HG02642 (cell line): ENCODE data around the gene AOC1.
A peak's percentile ranks its signal among the peaks of the same experiment; 100 is the strongest.
"Not testable (repeated sequence)": the region's sequence is repeated elsewhere in the genome, so short reads cannot be mapped to it uniquely, and the experiment has no call there.

Experiments used
- ATAC-seq: cut with Tn5 transposase; IDR thresholded peaks from one replicate; pipeline ENCODE4 v1.9.1; 2021; ENCODE audit warnings: mild to moderate bottlenecking; ENCODE audit not compliant: unreplicated experiment, poor library complexity

AOC1 gene

GRCh38 chr7:150890853-150891584, 38.7 kb downstream of the AOC1 start:
- ATAC-seq, result no peak

- ATAC-seq, result no peak
Observed at GRCh38 chr7:150891740-150892139, 39.4 kb downstream of the AOC1 start.

- no peak for ATAC-seq
Observed at GRCh38 chr7:150895809-150896208, 43.5 kb downstream of the AOC1 start.

GRCh38 chr7:150896562-150897209, 44.4 kb downstream of the AOC1 start:
- no peak for ATAC-seq

GRCh38 chr7:150897502-150898474, 45.5 kb downstream of the AOC1 start:
- peak; percentile 79 for ATAC-seq

GRCh38 chr7:150898475-150899011, 46.2 kb downstream of the AOC1 start:
- peak; percentile 56 for ATAC-seq

- no peak for ATAC-seq
Observed at GRCh38 chr7:150900675-150901074, 48.4 kb downstream of the AOC1 start.

GRCh38 chr7:150901160-150902035, 49.1 kb downstream of the AOC1 start:
- ATAC-seq, result no peak

GRCh38 chr7:150902078-150903033, 50.0 kb downstream of the AOC1 start:
- ATAC-seq, result no peak

- ATAC-seq, result peak; percentile 56
Observed at GRCh38 chr7:150903606-150904005, 51.3 kb downstream of the AOC1 start.

GRCh38 chr7:150904011-150904909, 51.9 kb downstream of the AOC1 start:
- no peak for ATAC-seq

GRCh38 chr7:150908173-150908572, 55.9 kb downstream of the AOC1 start:
- ATAC-seq, result no peak

GRCh38 chr7:150909200-150909995, 57.1 kb downstream of the AOC1 start:
- ATAC-seq, result no peak

- ATAC-seq, result not testable (repeated sequence)
Observed at GRCh38 chr7:150910305-150910995, 58.1 kb downstream of the AOC1 start.

GRCh38 chr7:150910996-150911422, 58.7 kb downstream of the AOC1 start:
- no peak for ATAC-seq
